NCI-H82 (cell line): Measurements from ENCODE around the gene PLCXD1.

Experiments used
- DNase-seq: peaks from one replicate; lab custom pipeline; 2025; lab: John Stamatoyannopoulos, UW

Gene PLCXD1

DNA sequence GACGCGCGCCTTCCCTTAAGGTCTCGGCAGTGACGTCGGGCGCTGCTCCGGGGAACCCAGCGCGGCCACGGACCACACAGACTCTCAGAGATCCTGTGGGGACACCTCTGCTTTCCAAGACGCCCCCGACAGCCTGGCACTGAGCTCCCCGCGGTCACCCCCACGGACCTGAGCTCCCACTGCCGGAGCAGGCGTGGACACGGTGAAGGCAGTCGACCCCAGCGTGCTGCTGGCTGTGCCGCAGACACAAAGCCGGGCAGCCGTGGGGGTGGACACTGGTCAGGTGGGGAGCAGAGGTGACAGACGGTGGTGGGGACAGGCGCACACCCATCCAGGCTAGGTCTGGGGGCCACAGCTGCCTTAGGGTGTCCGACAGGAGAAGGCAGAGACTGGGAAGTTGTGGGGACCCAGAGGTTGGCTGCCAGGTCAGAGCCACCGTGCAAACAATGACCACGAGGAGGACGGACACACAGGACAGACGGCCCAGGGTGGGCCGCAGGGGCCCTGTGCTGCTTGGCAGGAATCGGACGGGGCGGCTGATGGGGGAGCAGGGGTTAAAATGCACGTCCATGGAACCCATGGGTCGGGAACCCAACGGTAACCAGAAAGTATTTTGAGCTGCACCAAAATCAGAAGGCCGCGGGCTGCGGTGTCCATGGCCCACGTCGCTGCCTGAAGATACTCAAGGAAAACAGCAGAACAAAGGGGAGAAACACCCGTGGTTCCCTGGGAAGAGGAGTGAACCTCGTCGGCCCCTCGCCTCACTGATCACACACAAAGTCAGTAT lies 54.0 kb downstream of the PLCXD1 start:
- DNase-seq = no peak

DNA sequence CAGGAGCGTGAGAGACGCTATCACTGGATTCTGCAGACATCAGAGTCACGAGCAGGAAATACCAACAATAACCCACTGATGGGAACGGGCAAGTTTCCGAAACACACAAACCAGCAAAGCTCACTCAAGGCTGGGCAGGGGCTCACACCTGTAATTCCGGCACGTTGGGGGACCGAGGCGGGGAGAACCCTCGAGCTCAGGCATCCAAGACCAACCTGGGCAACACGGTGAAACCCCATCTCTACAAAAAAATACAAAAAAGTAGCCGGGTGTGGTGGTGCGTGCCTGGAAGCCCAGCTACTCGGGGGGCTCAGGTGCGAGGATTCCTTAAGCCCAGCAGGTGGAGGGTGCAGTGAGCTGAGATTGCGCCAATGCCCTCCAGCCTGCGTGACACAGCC lies 54.6 kb downstream of the PLCXD1 start:
- DNase-seq = no peak

DNA sequence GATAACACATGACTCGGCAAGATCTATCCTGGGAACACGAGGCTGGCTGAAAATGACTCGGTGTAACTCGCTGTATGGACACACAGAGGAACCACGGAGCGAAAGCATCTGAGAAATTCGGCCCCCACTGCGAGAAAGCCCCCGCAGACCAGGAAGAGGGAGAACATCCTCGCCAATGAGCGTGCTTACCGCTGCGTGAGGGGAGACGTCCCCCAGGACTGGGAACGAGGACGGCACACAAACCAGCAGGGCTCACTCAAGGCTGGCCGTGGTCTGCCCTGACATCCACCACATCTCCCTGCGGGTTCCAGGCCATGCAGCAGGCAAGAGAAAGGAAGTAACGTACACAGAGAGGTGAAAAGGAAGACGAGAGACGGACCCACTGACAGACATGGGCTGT lies 55.0 kb downstream of the PLCXD1 start:
- DNase-seq = no peak

DNA sequence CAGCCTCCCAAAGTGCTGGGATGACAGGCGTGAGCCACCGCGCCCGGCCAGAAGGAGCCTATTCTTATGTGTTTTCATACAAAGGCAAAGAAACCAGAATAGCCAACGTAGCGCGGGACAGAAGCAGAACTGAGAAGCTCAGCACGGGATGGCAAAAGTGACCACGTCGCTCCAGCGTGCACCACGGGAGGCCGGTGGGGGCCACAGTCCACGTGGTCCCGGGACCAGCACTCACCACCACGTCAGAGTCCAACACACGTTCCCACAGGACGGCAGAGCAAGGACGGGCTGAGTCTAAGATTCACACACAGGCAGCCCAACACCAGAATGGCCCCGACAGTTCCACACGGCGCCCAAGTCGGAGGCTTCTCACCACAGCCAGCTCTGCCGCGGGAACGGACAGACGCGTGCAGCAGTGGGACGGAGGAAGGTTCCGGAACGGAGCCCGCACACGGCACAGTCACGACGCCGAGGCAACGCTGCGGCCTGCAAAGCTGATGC lies 56.2 kb downstream of the PLCXD1 start:
- DNase-seq = no peak

DNA sequence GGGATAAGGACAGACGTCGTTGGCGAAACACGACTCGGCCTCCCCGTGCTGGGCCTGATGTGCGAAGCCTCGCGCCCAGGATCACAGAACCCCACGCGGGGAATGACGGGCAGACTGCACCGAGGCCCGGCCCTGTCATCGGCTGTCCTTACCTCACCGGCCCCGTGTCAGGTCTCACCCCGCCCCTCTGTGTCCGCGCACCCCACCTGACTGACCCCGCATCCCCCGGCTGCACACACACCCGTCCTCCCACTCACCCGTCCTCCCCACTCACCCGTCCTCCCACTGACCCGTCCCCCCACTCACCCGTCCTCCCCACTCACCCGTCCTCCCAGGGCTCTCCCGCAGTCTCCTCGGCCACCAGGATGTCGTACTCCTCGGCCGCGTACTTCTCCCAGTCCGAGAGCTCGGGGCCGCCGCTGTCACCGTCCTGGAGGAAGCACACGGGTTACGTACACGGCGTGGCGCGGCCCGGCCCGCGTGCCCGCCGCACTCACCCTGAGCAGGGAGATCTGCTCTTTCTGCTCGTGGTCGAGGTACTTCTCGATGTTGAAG lies 57.2 kb downstream of the PLCXD1 start:
- no peak for DNase-seq

DNA sequence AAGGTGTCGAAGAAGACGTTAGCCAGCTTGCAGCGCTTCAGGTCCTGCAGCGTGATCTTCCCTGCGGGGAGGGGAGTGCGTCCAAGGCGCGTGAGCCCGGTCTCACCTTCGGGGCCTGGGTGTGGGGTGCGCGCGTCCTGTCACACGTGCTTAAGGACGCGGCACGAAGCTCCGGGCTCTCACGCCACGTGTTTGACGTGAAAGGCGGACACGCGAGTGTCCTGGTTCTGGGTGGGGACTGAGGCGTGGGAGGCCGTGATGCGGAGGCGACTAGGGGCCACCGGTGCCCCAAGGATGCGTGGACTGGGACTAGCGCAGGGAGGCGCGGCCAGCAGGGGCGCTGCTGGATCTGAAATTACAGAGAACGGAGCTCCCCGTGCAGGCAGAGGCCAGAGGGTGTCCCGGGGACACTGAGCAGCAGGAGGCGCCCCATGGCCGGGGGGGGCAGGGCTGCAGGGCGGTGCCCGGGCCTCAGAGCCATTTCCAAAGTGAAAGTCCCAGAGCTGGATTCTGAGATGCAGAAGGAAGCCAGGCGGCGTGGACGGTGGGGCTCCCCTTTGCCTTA lies 57.7 kb downstream of the PLCXD1 start:
- no peak for DNase-seq

DNA sequence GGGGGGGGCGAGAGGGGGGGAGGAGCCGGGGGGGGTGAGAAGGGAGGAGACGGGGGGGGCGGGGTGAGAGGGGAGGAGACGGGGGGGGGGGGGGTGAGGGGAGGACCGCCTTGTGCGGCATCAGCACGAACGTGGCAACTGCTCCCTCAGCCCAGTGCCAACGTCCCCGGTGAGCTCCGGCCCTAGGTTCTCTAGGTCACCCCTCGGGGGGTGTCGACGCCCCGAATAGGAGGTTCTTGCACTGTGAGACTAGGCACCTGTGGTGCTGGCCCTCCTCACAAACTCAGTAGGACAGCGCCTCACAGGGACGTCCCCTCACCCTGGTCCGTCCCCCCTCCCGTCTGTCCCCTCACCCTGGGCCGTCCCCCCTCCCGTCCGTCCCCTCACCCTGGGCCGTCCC lies 58.9 kb downstream of the PLCXD1 start:
- no peak for DNase-seq

DNA sequence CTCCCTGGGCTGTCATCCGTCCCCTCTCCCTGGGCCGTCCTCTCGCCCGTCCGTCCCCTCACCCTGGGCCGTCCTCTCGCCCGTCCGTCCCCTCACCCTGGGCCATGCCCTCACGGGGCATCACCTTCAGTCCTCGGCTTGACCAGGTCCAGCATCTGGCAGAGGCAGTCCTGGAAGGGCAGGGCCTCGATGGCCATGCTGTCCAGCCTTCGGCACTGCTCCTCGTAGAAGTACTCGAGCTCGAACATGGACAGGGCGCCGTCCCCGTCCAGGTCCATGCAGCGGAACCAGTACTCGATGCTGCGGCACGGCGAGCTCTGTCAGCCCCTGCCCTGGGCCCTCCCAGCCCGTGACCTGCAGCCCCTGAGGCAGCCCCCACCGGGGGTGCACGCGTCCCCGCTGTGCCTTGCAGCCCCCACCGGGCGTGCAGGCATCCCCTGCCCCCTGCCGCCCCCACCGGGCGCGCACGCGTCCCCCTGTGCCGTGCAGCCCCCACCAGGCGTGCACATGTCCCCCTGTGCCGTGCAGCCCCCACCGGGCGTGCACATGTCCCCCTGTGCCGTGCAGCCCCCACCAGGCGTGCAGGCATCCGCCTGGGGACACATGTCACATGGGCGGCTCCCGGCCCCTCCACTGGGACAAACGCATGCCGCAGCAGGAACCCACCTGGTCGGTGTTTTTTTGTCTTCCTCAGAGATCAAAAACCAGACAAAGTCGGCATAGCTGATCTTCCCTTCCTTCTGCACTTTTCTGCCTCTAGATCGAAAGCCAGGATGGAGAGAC lies 59.7 kb downstream of the PLCXD1 start:
- DNase-seq = no peak

DNA sequence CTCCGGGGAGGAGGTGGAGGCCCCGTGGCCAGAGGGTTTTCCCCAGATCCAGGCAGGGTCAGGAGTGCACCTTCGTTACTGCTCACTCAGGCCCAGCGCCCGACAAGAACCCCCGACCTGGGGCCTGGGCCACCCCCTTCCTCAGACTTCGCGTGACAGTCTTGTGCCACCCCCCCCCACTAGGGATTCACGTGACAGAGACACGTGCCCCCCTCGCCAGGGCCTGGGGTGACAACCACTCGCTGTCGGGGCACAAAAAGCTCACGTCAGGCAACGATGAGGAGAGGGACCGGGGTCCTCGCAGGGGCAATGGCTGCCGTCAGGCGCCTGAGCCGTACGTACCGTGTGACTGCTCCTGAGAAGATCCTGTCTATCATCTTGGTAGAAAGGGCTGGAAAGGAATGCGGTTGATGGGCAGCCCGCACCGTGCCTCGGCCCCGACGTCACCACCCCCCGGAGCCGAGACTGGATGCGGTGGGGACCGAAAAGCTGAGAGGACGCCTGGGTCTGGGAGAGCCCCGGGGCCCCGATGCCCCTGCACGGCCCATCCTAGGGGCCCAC lies 60.4 kb downstream of the PLCXD1 start:
- no peak for DNase-seq

DNA sequence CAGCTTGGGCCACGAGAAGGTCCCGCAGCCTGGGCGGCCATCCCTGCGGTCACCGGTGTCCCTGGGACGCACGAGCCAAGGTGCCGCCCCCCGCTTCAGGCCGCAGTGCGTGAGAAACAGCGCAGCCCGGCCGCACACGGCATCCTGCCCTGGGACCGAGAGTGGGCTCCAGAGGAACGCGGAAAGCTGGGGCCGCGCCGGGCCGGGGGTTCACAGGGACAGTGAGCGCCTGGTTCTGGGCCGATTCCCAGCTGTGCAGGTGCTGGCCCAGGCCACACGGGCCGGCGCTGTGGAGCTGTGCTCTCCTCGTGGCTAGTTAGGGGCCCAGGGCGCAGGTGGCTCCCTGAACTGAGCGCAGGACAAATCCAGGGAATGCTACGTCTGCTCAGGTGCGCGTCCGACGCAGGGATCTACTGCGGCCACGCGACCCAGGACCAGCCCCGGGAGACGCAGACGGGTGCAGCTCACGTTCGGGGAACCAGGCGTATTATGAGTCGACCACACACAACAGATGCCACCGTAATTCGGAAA lies 63.3 kb downstream of the PLCXD1 start:
- no peak for DNase-seq

DNA sequence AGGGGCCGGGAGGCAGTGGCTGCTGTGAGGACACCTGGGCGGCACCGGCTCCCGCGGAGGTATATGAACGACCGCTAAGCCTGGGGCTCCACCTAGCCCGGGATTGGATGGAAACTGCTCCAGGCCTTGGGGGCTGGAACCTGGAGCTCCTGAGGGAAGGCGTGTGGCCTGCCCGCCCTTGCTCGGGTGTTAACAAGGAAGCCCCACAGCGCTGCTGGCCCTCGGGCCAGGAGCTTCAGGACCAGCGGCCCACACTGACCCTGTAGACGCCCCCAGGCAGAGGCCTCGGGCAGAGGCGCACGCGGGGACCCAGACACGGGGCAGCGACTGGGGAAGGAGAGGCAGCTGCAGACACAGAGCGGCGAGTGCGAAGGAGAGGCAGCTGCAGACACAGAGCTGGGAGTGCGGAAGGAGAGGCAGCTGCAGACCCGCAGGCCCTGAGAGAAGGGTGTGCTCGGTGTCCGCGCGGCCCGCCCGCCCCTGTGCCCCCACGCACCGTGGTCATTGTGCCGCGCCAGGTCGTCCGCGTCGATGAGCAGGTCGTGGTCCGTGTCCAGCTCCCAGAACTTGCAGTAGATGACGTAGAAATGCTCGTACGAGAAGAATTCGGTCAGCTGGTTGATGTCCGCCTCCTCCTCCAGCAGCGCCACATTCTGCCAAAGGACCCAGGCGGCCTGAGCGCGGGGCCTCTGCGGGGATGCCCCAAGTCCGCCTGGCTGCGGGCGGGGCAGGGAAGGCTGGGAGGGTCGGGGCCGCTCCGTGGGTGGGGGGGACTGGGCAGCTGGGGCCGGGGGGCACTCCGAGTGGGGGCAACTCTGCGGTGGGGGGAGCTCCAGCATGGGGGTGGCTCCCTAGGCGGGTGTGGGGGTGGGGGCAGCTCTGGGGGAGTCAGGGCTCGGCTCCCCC lies 64.1 kb downstream of the PLCXD1 start:
- no peak for DNase-seq

DNA sequence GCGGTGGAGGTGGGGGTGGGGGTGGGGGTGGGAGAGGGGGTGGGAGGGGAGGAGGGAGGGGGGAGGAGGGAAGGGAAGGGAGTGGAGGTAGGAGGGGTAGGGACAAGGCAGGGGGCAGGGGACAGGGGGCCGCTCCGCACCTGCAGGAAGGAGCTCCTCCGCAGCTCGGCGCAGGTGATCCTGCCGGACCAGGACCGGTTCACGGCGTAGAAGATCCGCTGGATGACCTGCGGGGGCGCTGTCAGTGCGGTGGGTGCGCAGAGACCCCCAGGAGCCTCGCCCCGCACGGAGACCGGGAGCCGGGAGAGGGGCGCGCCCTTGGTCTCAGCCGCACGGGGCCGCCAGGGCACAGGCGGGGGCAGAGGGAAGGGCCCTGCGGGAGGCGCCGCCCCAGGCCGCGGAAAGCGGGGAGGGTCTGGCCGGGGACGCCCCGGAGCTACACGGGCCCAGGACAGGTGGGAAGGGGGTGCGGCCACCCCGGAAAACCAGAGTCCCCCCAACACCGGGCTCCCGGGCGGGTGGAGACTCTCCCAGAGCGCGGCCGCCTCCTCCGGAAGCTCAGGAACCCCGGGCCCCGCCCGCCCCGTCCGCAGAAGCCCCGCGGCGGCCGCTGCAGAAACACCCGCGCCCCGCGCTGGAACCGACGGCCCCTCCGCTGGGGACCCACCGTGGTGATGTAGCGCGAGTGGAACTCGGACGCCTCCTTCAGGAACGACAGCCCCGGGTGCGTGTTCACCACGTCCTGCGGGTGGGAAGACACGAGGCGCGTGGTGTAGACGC lies 65.0 kb downstream of the PLCXD1 start:
- DNase-seq = no peak

DNA sequence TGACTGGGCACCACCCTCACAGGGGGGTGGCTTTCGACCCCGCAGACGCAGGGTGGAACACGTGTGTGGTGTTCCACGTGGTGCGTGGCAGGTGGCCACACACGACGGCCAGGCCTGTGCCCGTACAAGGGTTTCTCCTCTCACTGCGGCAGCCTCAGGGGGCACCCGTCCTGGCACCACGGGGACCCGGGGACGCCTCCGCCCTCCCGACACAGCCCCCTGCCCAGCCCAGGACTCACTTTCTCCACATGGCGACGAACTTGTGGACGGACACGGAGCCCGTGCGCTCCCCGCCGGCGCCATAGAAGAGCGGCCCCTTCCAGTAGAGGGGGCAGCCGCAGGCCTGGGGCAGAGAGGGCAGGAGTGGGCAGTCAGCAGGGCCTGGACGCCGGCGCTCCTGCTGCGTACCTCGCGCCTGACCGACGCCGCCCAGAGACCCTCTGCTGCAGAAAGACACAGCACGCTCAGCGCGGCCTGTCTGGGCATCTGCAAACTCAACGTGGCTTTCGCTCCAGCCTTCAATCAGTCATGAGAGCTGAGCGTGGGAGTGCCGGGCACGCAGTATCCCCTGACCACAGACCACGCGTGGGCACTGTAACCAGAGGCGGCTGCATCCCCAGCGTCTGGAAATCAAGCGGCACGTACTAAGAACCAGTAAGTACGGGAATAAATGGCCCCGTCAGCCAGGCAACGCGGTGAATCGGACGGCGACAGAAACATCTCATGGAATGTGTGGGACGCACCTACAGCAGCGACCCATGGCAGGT lies 66.4 kb downstream of the PLCXD1 start:
- DNase-seq = no peak

DNA sequence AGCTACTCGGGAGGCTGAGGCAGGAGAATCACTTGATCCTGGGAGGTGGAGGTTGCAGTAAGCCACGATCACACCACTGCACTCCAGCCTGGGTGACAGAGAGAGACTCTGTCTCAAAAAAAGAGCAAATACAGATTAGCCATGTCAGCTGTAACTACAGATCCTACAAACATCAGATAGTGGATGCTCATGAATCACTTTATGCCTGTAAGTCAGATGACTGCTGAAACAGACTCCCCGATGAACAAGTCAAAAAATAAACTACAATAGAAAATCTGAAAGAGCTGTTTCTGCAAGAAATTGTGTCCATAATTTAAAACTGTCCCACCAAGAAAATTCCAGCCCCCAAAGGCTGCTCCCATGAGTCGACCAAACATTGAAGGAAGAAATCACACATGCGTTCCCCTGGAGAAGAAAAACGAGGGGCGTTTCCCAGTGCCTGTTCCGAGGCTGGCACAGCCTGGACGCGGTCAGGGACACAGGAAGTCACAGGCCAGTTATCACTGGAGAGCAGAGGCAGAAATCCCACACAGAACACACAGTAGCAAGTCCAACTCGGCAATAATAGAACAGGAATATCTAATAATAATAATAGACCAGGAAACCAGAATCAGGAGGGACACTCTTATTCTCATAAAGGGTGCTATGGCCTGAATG lies 67.4 kb downstream of the PLCXD1 start:
- no peak for DNase-seq

DNA sequence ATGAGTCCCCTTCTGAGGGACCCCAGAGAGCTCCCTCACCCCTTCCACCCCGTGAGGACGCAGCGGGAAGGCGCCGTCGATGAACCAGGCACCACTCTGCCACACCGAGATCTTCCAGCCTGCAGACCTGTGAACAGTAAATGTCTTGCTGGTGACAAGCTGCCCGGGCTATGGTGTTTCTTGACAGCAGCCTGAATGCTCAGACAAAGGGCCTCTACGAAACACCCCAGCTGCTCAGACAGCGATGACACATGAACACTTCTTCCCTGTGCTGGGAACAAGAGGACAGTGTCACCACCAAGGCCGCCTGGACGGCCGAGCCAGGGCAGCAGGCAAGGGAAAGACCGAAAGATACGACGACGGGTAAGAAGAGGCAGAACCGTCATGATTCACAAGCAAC lies 68.0 kb downstream of the PLCXD1 start:
- DNase-seq = no peak

DNA sequence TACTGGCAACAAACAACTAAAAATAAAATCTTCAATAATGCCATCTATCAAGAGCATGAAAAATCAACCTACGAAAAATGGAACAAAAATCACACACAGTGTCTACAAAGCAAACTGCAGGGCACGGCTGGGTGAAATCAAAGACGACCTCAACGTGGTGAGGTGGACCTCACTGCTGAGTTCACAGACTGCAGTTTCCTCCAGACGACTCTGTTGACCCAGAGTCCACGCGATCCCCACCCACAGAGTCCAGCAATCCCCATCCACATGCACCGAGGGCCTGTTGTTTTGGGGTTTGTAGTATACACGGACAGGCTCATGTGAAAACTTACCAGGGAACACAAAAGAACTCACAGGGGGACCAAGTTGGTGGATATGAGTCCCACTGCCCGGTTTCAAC lies 68.5 kb downstream of the PLCXD1 start:
- no peak for DNase-seq

DNA sequence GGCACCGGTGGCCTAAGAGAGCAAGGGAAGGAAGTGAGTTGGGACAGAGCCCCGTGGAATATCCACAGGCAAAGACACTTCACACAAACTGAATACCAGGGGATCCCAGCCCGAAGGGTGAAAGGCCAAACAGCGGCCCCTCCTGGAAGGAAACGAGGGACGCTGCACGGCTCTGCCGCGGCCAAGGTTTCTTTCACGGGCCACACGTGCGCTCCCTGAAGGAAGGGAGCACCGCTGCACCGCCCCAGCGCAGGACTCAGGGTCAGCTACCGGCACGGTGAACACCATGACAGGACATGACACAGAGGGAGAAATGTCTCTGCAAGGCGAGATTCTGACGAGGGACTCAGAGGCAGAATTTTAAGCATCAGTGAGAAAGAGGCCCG lies 69.0 kb downstream of the PLCXD1 start:
- no peak for DNase-seq

DNA sequence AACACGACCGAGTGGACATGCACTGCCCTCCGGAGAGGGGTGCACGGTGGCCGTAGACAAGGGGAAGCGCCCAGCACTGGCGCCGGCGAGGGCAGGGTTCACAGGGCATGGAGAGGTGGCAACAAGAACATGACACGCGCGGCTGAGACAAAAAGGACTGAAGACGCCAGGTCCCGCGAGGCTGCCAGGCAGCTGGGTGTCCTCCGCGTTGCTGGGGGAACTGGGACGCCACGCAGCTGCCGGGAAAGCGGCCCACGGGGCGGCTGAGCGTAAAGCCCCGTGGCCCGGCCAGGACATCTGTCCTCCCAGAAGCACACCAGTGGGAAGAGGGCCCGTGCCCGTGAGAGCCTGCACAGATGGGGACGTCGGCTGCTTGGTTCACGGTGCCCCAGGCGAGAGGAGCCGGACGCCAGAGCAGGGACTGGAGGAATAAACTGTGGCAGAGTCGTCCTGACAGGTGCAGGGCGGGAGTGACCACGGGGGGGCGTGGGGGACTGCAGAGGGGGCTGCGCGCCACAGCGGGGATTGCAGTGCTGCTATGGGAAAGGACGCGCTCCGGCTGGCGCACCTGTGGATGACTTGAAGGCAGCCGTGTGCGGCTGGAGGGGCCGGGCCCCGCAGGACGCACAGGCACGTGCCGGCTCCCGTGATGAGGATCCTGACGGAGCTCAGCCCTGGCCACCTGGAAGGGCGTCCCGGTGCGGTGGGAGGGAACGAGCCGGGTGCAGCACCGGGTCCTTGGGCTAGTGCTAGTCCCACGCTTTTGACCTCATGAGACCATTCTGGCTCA lies 69.5 kb downstream of the PLCXD1 start:
- no peak for DNase-seq
